K562 (cell line): Measurements from ENCODE around the gene DYNLT4. TPM values are rescaled to one million over a fixed set of nuclear protein-coding genes. Genes with fewer than 3 reads are reported as not detected.

Experiments used
- CTCF ChIP-seq, 3 experiments: IDR thresholded peaks in 2 of 3; conservative IDR thresholded peaks in 1 of 3; 2 replicates each; pipeline ENCODE4 v1.5.1; 2011 to 2012; ENCODE audit warnings: low read length in 3 of 3, mild to moderate bottlenecking in 3 of 3, control low read depth in 2 of 3, improper control_type of control experiment in 1 of 3, inconsistent platforms in 1 of 3, low read depth in 1 of 3, mixed read lengths in 1 of 3, moderate library complexity in 1 of 3; ENCODE audit not compliant: insufficient read depth in 2 of 3
- ESRRA ChIP-seq: fragments of 450-650 bp; IDR thresholded peaks from 2 replicates; pipeline ENCODE4 v1.6.1; 2014; ENCODE audit warnings: low read depth, mild to moderate bottlenecking, moderate library complexity, borderline replicate concordance
- JUN ChIP-seq, 2 experiments: sonication (generic) in 1 of 2; formaldehyde crosslinking in 1 of 2; IDR thresholded peaks; 2 replicates each; pipeline versions ENCODE4 v1.6.1 to v1.8.0; 2012 to 2022; ENCODE audit warnings: borderline replicate concordance in 2 of 2, mild to moderate bottlenecking in 2 of 2, improper control_type of control experiment in 1 of 2, low read depth in 1 of 2, low read length in 1 of 2, missing genetic modification reagents in 1 of 2
- MAZ ChIP-seq, 2 experiments: fragments of 450-650 bp in 1 of 2; sonication (generic) in 1 of 2; formaldehyde crosslinking; IDR thresholded peaks in 1 of 2; conservative IDR thresholded peaks in 1 of 2; 2 replicates each; pipeline versions ENCODE4 v1.4.0 to v1.5.0; 2020; ENCODE audit warnings: mild to moderate bottlenecking in 1 of 2, missing genetic modification reagents in 1 of 2
- MIER1 ChIP-seq: fragments of 450-650 bp; IDR thresholded peaks from 2 replicates; pipeline ENCODE4 v1.6.1; 2016; ENCODE audit warnings: antibody characterized with exemption, mild to moderate bottlenecking, low read depth
- MYBL2 ChIP-seq, 2 experiments: fragments of 450-650 bp in 1 of 2; sonication (generic) in 1 of 2; formaldehyde crosslinking in 1 of 2; IDR thresholded peaks; 2 replicates each; pipeline versions ENCODE4 v1.6.1 to v1.8.1; 2017 to 2022; ENCODE audit warnings: borderline replicate concordance in 1 of 2, inconsistent platforms in 1 of 2, low read depth in 1 of 2, mild to moderate bottlenecking in 1 of 2, missing genetic modification reagents in 1 of 2, moderate library complexity in 1 of 2
- SLC30A9 ChIP-seq: fragments of 250-450 bp; sonication (Bioruptor Pico); IDR thresholded peaks from 2 replicates; pipeline ENCODE4 v1.8.0; 2022; ENCODE audit warnings: mild to moderate bottlenecking, moderate library complexity
- SMAD3 ChIP-seq: fragments of 450-650 bp; formaldehyde crosslinking; conservative IDR thresholded peaks from 2 replicates; pipeline ENCODE4 v1.4.0; 2020; ENCODE audit warnings: mild to moderate bottlenecking
- TRIM28 ChIP-seq: fragments of 450-650 bp; IDR thresholded peaks from 2 replicates; pipeline ENCODE4 v1.6.1; 2017
- YBX1 ChIP-seq: fragments of 450-650 bp; IDR thresholded peaks from 2 replicates; pipeline ENCODE4 v1.7.1; 2016; ENCODE audit warnings: mild to moderate bottlenecking
- ZNF184 ChIP-seq: sonication (generic); formaldehyde crosslinking; IDR thresholded peaks from 2 replicates; pipeline ENCODE4 v1.5.0; 2020; ENCODE audit warnings: missing genetic modification reagents
- ZNF717 ChIP-seq: fragments of 250-450 bp; sonication (Bioruptor Pico); IDR thresholded peaks from 2 replicates; pipeline ENCODE4 v1.5.0; 2021
- polyA plus RNA-seq, 8 experiments: library from polyadenylated mRNA; depleted of rRNA in 4 of 8; stranded (reverse) in 5 of 8; unstranded in 3 of 8; fragments of >200 nt; fragmentation: Nextera tagmentation in 2 of 8; fragmentation: Illumina TruSeq in 1 of 8; extraction: Ambion mirVana in 2 of 8; extraction: Trizol in 1 of 8; gene quantifications; 2 replicates each; pipeline versions ENCODE4 v1.2.1 to v1.2.3, GENCODE V29; 2011 to 2014; ENCODE audit warnings: inconsistent platforms in 1 of 8, missing spikeins in 1 of 8
- total RNA-seq, 7 experiments: library from RNA; depleted of rRNA in 6 of 7; stranded (reverse); fragments of >200 nt in 6 of 7; fragmentation: Illumina TruSeq in 2 of 7; extraction: Trizol in 2 of 7; gene quantifications; 2 replicates each; pipeline versions ENCODE4 v1.2.1 to v1.2.3, GENCODE V29; 2011 to 2021; ENCODE audit warnings: low replicate concordance in 1 of 7
- TF ChIP-seq, protein P1 (sequence below): fragments of 250-450 bp; sonication (Bioruptor Pico); IDR thresholded peaks from 2 replicates; pipeline ENCODE4 v1.4.0; 2020

DYNLT4 gene
- total and polyA plus RNA-seq, 9 of the 15 experiments (the other 6 are each of a cell fraction or from before 2014, with no cell fraction given) = 0.29 to 0.73 TPM; not detected in 7

DNA sequence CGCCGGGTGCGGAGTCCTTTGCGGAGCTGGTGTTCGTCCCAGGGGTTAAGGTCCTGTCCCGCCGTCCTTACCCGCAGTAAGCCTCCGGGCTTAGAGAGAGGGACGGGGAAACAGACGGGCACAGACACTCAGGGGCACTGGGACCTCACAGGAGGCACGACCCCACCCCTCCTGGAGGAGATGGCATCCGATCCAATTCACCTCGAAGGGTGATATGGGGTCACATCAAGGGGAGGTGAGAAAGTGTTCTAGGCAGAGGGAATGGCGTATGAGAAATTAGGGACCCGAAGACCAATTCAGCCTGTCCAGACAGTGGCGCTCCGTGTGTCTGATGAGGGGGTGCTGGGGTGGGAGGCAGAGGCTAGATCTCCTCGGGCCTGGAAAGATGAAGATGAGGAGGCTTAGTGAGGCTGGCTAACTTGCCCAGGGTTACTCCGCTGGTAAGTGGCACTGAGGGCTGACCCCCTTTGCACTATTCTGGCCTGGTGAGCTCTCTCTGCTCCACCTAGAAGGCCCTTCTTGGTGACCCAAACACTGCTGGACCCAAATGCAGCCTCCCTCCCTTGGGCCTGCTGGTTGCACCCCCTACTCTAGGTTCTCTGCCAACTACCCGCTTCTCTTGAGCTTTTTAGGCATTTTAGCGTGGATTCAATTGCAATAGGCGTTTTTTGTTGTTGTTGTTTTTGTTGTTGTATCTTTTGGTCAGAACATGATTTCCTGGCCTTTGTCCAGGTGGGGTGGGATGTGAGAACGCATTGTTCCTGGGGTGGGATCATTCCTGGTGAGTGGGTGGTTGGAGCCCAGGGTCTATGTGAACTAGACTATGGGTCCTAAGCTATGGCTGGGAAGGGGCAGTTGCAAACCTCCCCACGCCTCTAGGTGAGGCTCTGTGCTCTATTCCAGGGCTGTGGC, 13.4 kb upstream of the DYNLT4 start (continued):
- no peak; a peak in 1 of 6 replicates for TF ChIP-seq CTCF (IDR thresholded peaks at IDR 0.05 in 2 of 3, conservative IDR thresholded peaks at IDR 0.05 in 1 of 3; ENCODE audit: insufficient read depth in 2 of 3, low read depth in 1 of 3, low read length in 3 of 3)
- TF ChIP-seq MYBL2 (IDR thresholded peaks at IDR 0.05; ENCODE audit: low read depth) = no peak
- TF ChIP-seq MYBL2 (CRISPR knock-in tag; IDR thresholded peaks at IDR 0.05; ENCODE audit: borderline replicate concordance) = no peak
- no peak for TF ChIP-seq YBX1
- TF ChIP-seq, protein P1, sequence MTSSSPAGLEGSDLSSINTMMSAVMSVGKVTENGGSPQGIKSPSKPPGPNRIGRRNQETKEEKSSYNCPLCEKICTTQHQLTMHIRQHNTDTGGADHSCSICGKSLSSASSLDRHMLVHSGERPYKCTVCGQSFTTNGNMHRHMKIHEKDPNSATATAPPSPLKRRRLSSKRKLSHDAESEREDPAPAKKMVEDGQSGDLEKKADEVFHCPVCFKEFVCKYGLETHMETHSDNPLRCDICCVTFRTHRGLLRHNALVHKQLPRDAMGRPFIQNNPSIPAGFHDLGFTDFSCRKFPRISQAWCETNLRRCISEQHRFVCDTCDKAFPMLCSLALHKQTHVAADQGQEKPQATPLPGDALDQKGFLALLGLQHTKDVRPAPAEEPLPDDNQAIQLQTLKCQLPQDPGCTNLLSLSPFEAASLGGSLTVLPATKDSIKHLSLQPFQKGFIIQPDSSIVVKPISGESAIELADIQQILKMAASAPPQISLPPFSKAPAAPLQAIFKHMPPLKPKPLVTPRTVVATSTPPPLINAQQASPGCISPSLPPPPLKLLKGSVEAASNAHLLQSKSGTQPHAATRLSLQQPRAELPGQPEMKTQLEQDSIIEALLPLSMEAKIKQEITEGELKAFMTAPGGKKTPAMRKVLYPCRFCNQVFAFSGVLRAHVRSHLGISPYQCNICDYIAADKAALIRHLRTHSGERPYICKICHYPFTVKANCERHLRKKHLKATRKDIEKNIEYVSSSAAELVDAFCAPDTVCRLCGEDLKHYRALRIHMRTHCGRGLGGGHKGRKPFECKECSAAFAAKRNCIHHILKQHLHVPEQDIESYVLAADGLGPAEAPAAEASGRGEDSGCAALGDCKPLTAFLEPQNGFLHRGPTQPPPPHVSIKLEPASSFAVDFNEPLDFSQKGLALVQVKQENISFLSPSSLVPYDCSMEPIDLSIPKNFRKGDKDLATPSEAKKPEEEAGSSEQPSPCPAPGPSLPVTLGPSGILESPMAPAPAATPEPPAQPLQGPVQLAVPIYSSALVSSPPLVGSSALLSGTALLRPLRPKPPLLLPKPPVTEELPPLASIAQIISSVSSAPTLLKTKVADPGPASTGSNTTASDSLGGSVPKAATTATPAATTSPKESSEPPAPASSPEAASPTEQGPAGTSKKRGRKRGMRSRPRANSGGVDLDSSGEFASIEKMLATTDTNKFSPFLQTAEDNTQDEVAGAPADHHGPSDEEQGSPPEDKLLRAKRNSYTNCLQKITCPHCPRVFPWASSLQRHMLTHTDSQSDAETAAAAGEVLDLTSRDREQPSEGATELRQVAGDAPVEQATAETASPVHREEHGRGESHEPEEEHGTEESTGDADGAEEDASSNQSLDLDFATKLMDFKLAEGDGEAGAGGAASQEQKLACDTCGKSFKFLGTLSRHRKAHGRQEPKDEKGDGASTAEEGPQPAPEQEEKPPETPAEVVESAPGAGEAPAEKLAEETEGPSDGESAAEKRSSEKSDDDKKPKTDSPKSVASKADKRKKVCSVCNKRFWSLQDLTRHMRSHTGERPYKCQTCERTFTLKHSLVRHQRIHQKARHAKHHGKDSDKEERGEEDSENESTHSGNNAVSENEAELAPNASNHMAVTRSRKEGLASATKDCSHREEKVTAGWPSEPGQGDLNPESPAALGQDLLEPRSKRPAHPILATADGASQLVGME (CRISPR knock-in tag) = no peak; the same call in 1 of the 2 replicates
- no peak for TF ChIP-seq ESRRA
- no peak for TF ChIP-seq SLC30A9 (CRISPR knock-in tag)
- TF ChIP-seq SMAD3 (CRISPR knock-in tag) = no peak
- TF ChIP-seq ZNF717 (CRISPR knock-in tag) = no peak
- TF ChIP-seq TRIM28 = no peak
- no peak for TF ChIP-seq JUN (IDR thresholded peaks at IDR 0.05; ENCODE audit: borderline replicate concordance, low read depth, low read length)
- TF ChIP-seq JUN (CRISPR knock-in tag; IDR thresholded peaks at IDR 0.05; ENCODE audit: borderline replicate concordance) = no peak
- no peak; a peak in 1 of 4 replicates for TF ChIP-seq MAZ (CRISPR knock-in tag; conservative IDR thresholded peaks at IDR 0.05 in 1 of 2, IDR thresholded peaks at IDR 0.05 in 1 of 2)
- TF ChIP-seq ZNF184 (CRISPR knock-in tag) = no peak
- no peak for TF ChIP-seq MIER1
